Vagina (tissue), 2 donors: ENCODE measurements around the gene UBE2V1. TPM values are rescaled to one million over a fixed set of nuclear protein-coding genes. Genes with fewer than 3 reads are reported as not detected.

Experiments used
- DNase-seq, 2 donors: peaks; one replicate each; pipeline ENCODE4 v3.0.0-alpha.2; 2017; ENCODE audit errors: extremely low spot score in 2 of 2
- H3K27ac ChIP-seq: fragments of 200-600 bp; sonication (generic); one replicate; pipeline ENCODE4 v1.5.1; 2019
- H3K27me3 ChIP-seq: fragments of 200-600 bp; sonication (generic); one replicate; pipeline ENCODE4 v1.5.1; 2019
- H3K36me3 ChIP-seq, 2 donors: fragments of 200-600 bp; sonication (generic); one replicate each; pipeline ENCODE4 v1.5.1; 2017 to 2019
- H3K4me1 ChIP-seq: fragments of 200-600 bp; sonication (generic); one replicate; pipeline ENCODE4 v1.5.1; 2019
- H3K4me3 ChIP-seq, 2 donors: fragments of 200-600 bp; sonication (generic); 1 replicate in 1 of 2; 2 replicates in 1 of 2; pipeline ENCODE4 v1.5.1; 2016 to 2019
- H3K9me3 ChIP-seq: fragments of 200-600 bp; sonication (generic); one replicate; pipeline ENCODE4 v1.5.1; 2019
- POLR2A ChIP-seq, 2 donors: fragments of 450-650 bp; IDR thresholded peaks; one replicate each; pipeline ENCODE4 v1.6.1; 2017; ENCODE audit warnings: antibody characterized with exemption in 2 of 2, mild to moderate bottlenecking in 2 of 2, moderate library complexity in 2 of 2
- POLR2AphosphoS5 ChIP-seq, 2 donors: sonication (generic); formaldehyde crosslinking; IDR thresholded peaks; one replicate each; pipeline ENCODE4 v1.9.0; 2017; ENCODE audit warnings: antibody characterized with exemption in 2 of 2, mild to moderate bottlenecking in 2 of 2, low read depth in 1 of 2; ENCODE audit not compliant: insufficient read depth in 1 of 2
- intact Hi-C: fragments of 100-400 bp; cut with DNase I; formaldehyde crosslinking; loops from one replicate; pipeline ENCODE4 v1.15.1; 2023
- total RNA-seq: library from RNA; depleted of rRNA; stranded (reverse); fragments of >200 nt; gene quantifications from one replicate; pipeline ENCODE4 v1.2.3, GENCODE V29; 2016
- TF ChIP-seq, protein P1 (sequence below), 3 experiments: fragments of 450-650 bp in 2 of 3; fragments of 200-600 bp in 1 of 3; sonication (generic) in 1 of 3; IDR thresholded peaks; one replicate each; pipeline ENCODE4 v1.5.1; 2017 to 2019; ENCODE audit warnings: antibody characterized with exemption in 3 of 3, mild to moderate bottlenecking in 2 of 3, moderate library complexity in 2 of 3

UBE2V1 gene
- total RNA-seq, 1 donor from 2014 or later: 74.2 TPM

DNA sequence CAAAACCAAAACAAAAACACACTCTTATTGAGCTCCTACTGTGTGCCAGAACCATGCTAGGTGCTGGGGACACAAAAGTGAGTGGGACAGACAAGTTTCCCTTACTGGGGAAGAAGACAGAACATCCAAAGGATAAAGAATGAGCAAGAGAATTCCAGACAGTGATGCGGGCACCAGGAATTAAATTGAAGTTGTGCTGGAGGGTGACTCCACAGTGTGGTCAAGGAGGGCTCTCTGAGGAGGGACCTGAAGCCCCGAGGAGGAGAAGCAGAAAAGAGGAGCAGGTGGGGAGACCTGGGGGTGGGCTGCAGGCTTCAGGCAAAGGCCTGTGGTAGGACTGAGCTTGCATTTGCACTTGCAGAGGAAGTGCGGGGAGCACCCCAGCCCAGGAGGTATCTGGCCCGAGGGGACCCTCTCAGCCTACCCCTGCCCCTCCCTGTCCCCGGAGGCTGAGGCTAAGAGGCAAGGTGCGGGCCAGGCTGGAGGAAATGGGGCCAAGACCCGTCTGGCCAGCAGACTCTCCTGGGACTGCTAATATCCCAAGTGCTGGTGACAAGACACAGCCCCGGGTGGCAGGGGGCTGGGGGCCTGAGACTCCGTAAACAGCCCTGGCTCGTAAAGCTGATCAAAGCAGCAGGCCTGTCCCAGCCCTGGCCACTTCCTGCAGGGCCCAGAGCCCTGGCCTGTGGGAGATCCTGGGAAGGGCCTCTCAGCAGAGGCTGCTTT is 73.1 kb downstream of the UBE2V1 start:
- no peaks in the 10 kb centered on the region for H3K36me3 ChIP-seq
- no peaks in the 10 kb centered on the region for H3K27me3 ChIP-seq
- no peak overlapping the region for H3K27ac ChIP-seq
- no peak overlapping the region for H3K4me3 ChIP-seq
- no peaks in the 10 kb centered on the region for H3K9me3 ChIP-seq
- H3K4me1 ChIP-seq: no peaks in the 10 kb centered on the region
- TF ChIP-seq POLR2AphosphoS5 (IDR thresholded peaks at IDR 0.05; ENCODE audit: insufficient read depth in 1 of 2, low read depth in 1 of 2) (no peak), POLR2A (IDR thresholded peaks at IDR 0.05) (no peak)
- intact Hi-C loops: no loop called here
- DNase-seq: no peak

DNA sequence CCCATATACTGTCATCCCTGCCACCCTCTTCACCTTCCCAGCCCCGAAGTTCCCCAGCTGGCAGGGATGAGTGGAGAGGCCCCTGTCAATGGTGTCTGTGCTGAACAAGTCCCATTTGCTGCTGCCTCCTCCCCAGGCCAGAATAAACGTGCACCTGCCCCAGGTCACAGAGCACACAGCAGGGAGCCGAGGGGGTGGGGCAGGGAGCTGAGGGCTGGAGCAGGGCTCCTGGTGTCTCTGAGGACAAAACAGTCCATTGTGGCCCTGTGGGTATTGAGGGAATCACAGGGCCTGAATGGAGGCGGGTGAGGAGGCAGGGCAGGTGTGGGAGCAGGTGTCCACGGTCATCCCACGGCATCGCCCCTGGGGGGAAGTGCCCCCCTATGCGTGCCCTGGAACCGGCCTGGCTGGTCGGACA is 74.4 kb downstream of the UBE2V1 start:
- no peak overlapping the region for H3K4me3 ChIP-seq
- no peak for TF ChIP-seq POLR2A (IDR thresholded peaks at IDR 0.05)
- TF ChIP-seq POLR2AphosphoS5 (IDR thresholded peaks at IDR 0.05; ENCODE audit: insufficient read depth in 1 of 2, low read depth in 1 of 2): no peak
- TF ChIP-seq, protein P1, sequence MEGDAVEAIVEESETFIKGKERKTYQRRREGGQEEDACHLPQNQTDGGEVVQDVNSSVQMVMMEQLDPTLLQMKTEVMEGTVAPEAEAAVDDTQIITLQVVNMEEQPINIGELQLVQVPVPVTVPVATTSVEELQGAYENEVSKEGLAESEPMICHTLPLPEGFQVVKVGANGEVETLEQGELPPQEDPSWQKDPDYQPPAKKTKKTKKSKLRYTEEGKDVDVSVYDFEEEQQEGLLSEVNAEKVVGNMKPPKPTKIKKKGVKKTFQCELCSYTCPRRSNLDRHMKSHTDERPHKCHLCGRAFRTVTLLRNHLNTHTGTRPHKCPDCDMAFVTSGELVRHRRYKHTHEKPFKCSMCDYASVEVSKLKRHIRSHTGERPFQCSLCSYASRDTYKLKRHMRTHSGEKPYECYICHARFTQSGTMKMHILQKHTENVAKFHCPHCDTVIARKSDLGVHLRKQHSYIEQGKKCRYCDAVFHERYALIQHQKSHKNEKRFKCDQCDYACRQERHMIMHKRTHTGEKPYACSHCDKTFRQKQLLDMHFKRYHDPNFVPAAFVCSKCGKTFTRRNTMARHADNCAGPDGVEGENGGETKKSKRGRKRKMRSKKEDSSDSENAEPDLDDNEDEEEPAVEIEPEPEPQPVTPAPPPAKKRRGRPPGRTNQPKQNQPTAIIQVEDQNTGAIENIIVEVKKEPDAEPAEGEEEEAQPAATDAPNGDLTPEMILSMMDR (IDR thresholded peaks at IDR 0.05): no peak
- intact Hi-C loops: no loop called here
- no peaks in the 10 kb centered on the region for H3K36me3 ChIP-seq
- no peaks in the 10 kb centered on the region for H3K27me3 ChIP-seq
- DNase-seq: no peak
- no peaks in the 10 kb centered on the region for H3K4me1 ChIP-seq
- no peaks in the 10 kb centered on the region for H3K9me3 ChIP-seq
- H3K27ac ChIP-seq: no peak overlapping the region

DNA sequence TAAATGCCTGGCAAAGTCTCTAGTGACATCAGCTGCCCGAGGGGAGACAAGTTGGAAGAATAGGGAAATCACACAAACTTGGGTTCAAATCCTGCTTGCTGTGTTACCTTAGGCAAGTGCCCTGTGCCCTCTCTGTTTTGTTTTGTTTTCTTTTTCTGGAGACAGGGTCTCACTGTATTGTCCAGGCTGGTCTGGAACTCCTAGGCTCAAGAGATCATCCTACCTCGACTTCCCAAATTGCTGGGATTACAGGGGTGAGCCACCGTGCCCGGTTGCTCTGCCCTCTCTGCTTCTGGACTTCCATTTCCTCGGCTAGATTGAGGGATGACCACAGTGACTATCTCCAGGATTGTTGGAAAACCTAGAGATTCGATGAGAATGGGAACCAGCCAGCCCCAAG is 74.8 kb downstream of the UBE2V1 start:
- no peak for DNase-seq
- H3K4me1 ChIP-seq: no peaks in the 10 kb centered on the region
- H3K4me3 ChIP-seq: no peak overlapping the region
- no peaks in the 10 kb centered on the region for H3K27me3 ChIP-seq
- H3K27ac ChIP-seq: no peak overlapping the region
- TF ChIP-seq, protein P1 (IDR thresholded peaks at IDR 0.05): no peak
- no peak for TF ChIP-seq POLR2AphosphoS5 (IDR thresholded peaks at IDR 0.05; ENCODE audit: insufficient read depth in 1 of 2, low read depth in 1 of 2)
- no peak for TF ChIP-seq POLR2A (IDR thresholded peaks at IDR 0.05)
- H3K9me3 ChIP-seq: no peaks in the 10 kb centered on the region
- intact Hi-C loops: no loop called here
- no peaks in the 10 kb centered on the region for H3K36me3 ChIP-seq

DNA sequence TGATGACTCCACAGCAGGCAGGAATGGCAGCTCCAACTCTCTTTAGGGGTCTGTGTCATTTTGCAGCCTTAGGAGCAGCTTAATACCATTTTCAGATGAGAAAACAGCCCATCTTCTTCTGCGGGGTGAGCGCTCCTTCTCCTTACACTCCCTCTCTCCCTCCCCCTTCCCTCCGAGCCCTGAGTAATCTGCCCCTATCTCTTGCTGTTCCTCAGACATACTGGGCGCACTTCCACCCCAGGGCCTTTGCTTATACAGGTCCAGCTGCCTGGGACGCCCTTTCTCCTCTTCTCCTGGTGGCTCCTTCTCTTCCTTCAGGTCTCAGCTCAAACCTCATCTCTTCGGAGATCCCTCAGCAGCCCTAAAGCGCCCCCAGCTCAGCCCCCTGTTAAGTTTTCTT is 75.4 kb downstream of the UBE2V1 start:
- H3K9me3 ChIP-seq: no peaks in the 10 kb centered on the region
- no peak overlapping the region for H3K27ac ChIP-seq
- H3K4me1 ChIP-seq: no peaks in the 10 kb centered on the region
- no peak overlapping the region for H3K4me3 ChIP-seq
- no peaks in the 10 kb centered on the region for H3K36me3 ChIP-seq
- intact Hi-C loops: no loop called here
- no peak for DNase-seq
- TF ChIP-seq POLR2A (IDR thresholded peaks at IDR 0.05) (no peak), POLR2AphosphoS5 (IDR thresholded peaks at IDR 0.05; ENCODE audit: insufficient read depth in 1 of 2, low read depth in 1 of 2) (no peak)
- TF ChIP-seq, protein P1 (IDR thresholded peaks at IDR 0.05): no peak
- no peaks in the 10 kb centered on the region for H3K27me3 ChIP-seq

DNA sequence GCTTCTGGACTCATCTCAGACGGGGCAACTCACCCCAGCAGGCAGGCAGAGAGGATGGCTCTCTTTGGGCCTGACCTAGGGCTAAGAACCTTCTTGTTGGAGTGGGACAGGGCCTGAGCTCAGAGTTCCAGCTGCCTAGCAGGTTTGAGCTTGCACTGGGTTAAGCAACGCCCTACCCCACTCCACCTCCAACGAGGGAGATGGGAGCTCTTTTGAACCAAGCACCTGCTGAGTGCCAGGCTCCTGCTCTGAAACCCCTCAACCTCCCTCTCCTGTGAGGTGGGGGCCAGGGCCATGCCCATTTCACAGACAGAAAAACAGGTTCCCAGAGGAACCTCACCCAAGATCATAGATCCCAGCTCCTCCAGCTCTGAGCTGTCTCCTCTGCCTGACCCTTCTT is 75.8 kb downstream of the UBE2V1 start:
- no peaks in the 10 kb centered on the region for H3K9me3 ChIP-seq
- no peak for DNase-seq
- H3K27ac ChIP-seq: no peak overlapping the region
- no peaks in the 10 kb centered on the region for H3K36me3 ChIP-seq
- TF ChIP-seq, protein P1 (IDR thresholded peaks at IDR 0.05): no peak
- no peak for TF ChIP-seq POLR2A (IDR thresholded peaks at IDR 0.05)
- H3K4me3 ChIP-seq: no peak overlapping the region
- intact Hi-C loops: no loop called here
- no peaks in the 10 kb centered on the region for H3K27me3 ChIP-seq
- H3K4me1 ChIP-seq: no peaks in the 10 kb centered on the region
